Activated naive CD4-positive, alpha-beta T cell treated with anti-CD3 and anti-CD28 coated beads, Interleukin-2, amount 10 ng/mL, durations not matched to agents 7 days and 5 days (primary cell): ENCODE measurements around the gene NAB2.

Experiments used
- CTCF ChIA-PET: fragments of 350-600 bp; sonication (Branson Sonifier 250); formaldehyde crosslinking; loops from one replicate; lab custom pipeline; 2021; ENCODE audit warnings: antibody characterized with exemption; lab: Charles Lee
- DNase-seq: peaks from one replicate; pipeline ENCODE4 v3.0.0-alpha.2; 2020
- H3K27ac Mint-ChIP-seq: one replicate; pipeline ENCODE4 v1.8.0; 2021; ENCODE audit warnings: mild to moderate bottlenecking, moderate library complexity, mixed read lengths
- H3K27me3 Mint-ChIP-seq: one replicate; pipeline ENCODE4 v1.8.0; 2021; ENCODE audit warnings: mild to moderate bottlenecking, mixed read lengths
- H3K36me3 Mint-ChIP-seq: one replicate; pipeline ENCODE4 v1.8.0; 2021; ENCODE audit warnings: mixed read lengths
- H3K4me1 Mint-ChIP-seq: one replicate; pipeline ENCODE4 v1.8.0; 2021; ENCODE audit warnings: mixed read lengths
- H3K4me3 Mint-ChIP-seq: one replicate; pipeline ENCODE4 v1.8.0; 2021; ENCODE audit warnings: mild to moderate bottlenecking, moderate library complexity, mixed read lengths
- H3K9me3 Mint-ChIP-seq: one replicate; pipeline ENCODE4 v1.8.0; 2021; ENCODE audit warnings: mixed read lengths

Gene NAB2

GRCh38 chr12:57099766-57100165, 10.9 kb downstream of the NAB2 start:
- peak overlapping the region; percentile 59 for H3K27ac Mint-ChIP-seq
- H3K4me1 Mint-ChIP-seq: peaks cover 60% of the 10 kb centered on the region
- peaks cover 58% of the 10 kb centered on the region for H3K36me3 Mint-ChIP-seq
- no peaks in the 10 kb centered on the region for H3K9me3 Mint-ChIP-seq
- no peaks in the 10 kb centered on the region for H3K27me3 Mint-ChIP-seq
- no peak overlapping the region for H3K4me3 Mint-ChIP-seq
- CTCF ChIA-PET: interaction anchor here (1.0 to 10.4 kb wide), 7 partner anchors 10 to 68 kb away, joined by 3 to 100 read pairs (median 5); partner anchors contain the start of genes NEMP1 and STAT6
- no peak for DNase-seq

- CTCF ChIA-PET: interaction anchor here (0.9 to 2.4 kb wide), 3 partner anchors 10 to 31 kb away, joined by 3 to 6 read pairs (median 5); partner anchors contain the start of gene STAT6
- DNase-seq: no peak
- H3K4me3 Mint-ChIP-seq: no peak overlapping the region
- peaks cover 58% of the 10 kb centered on the region for H3K36me3 Mint-ChIP-seq
- H3K4me1 Mint-ChIP-seq: peaks cover 56% of the 10 kb centered on the region
- H3K27me3 Mint-ChIP-seq: no peaks in the 10 kb centered on the region
- peak overlapping the region; percentile 58 for H3K27ac Mint-ChIP-seq
- no peaks in the 10 kb centered on the region for H3K9me3 Mint-ChIP-seq
These were observed 13.2 kb downstream of the NAB2 start for GRCh38 chr12:57101892-57102695.

- H3K27me3 Mint-ChIP-seq: no peaks in the 10 kb centered on the region
- DNase-seq: no peak
- H3K27ac Mint-ChIP-seq: no peak overlapping the region
- peaks cover 71% of the 10 kb centered on the region for H3K4me1 Mint-ChIP-seq
- H3K9me3 Mint-ChIP-seq: no peaks in the 10 kb centered on the region
- CTCF ChIA-PET: interaction anchor here (1.5 to 2.4 kb wide), 2 partner anchors 8 to 12 kb away, joined by 5 to 6 read pairs; no protein-coding TSS in a partner anchor
- peaks cover 57% of the 10 kb centered on the region for H3K36me3 Mint-ChIP-seq
- no peak overlapping the region for H3K4me3 Mint-ChIP-seq
These were observed 14.9 kb downstream of the NAB2 start for GRCh38 chr12:57103856-57104255.

- H3K27me3 Mint-ChIP-seq: no peaks in the 10 kb centered on the region
- no peak overlapping the region for H3K27ac Mint-ChIP-seq
- peaks cover 54% of the 10 kb centered on the region for H3K36me3 Mint-ChIP-seq
- H3K9me3 Mint-ChIP-seq: no peaks in the 10 kb centered on the region
- H3K4me3 Mint-ChIP-seq: no peak overlapping the region
- no peak for DNase-seq
- CTCF ChIA-PET: interaction anchor here (1.2 to 2.4 kb wide), 3 partner anchors 8 to 71 kb away, joined by 4 to 6 read pairs (median 5); no protein-coding TSS in a partner anchor
- peaks cover 68% of the 10 kb centered on the region for H3K4me1 Mint-ChIP-seq
These were observed 15.5 kb downstream of the NAB2 start for GRCh38 chr12:57104292-57104910.

GRCh38 chr12:57105011-57105753, 16.3 kb downstream of the NAB2 start:
- CTCF ChIA-PET: interaction anchor here (1.1 to 2.4 kb wide), 4 partner anchors 11 to 104 kb away, joined by 3 to 6 read pairs (median 4); no protein-coding TSS in a partner anchor
- Mint-ChIP-seq H3K27ac (no peak overlapping the region), H3K4me3 (no peak overlapping the region), H3K27me3 (no peaks in the 10 kb centered on the region), H3K4me1 (peaks cover 70% of the 10 kb centered on the region), H3K9me3 (no peaks in the 10 kb centered on the region), H3K36me3 (peaks cover 49% of the 10 kb centered on the region)
- DNase-seq: no peak

- no peaks in the 10 kb centered on the region for H3K9me3 Mint-ChIP-seq
- H3K4me1 Mint-ChIP-seq: peaks cover 63% of the 10 kb centered on the region
- H3K36me3 Mint-ChIP-seq: peaks cover 48% of the 10 kb centered on the region
- no peak for DNase-seq
- peak overlapping the region; percentile 7 for H3K27ac Mint-ChIP-seq
- no peaks in the 10 kb centered on the region for H3K27me3 Mint-ChIP-seq
- H3K4me3 Mint-ChIP-seq: no peak overlapping the region
- CTCF ChIA-PET: interaction anchor here (0.9 to 1.3 kb wide), 3 partner anchors 12 to 105 kb away, joined by 3 read pairs; no protein-coding TSS in a partner anchor
These were observed 17.3 kb downstream of the NAB2 start for GRCh38 chr12:57106021-57106708.

- CTCF ChIA-PET: interaction anchor here (0.8 to 2.5 kb wide), 4 partner anchors 37 to 42 kb away, joined by 3 to 8 read pairs (median 4); no protein-coding TSS in a partner anchor
- Mint-ChIP-seq H3K4me1 (peaks cover 59% of the 10 kb centered on the region), H3K36me3 (peaks cover 41% of the 10 kb centered on the region), H3K27ac (peak overlapping the region; percentile 66), H3K4me3 (peak overlapping the region; percentile 14), H3K27me3 (peaks cover 4% of the 10 kb centered on the region), H3K9me3 (no peaks in the 10 kb centered on the region)
- no peak for DNase-seq
These were observed 18.7 kb downstream of the NAB2 start for GRCh38 chr12:57107456-57108155.

- H3K4me3 Mint-ChIP-seq: peak overlapping the region; percentile 82
- H3K36me3 Mint-ChIP-seq: peaks cover 41% of the 10 kb centered on the region
- CTCF ChIA-PET: interaction anchor here (0.7 to 5.7 kb wide), 8 partner anchors 12 to 102 kb away, joined by 3 to 100 read pairs (median 14); partner anchors contain the start of genes NAB2 and ZBTB39
- no peak for DNase-seq
- peaks cover 4% of the 10 kb centered on the region for H3K27me3 Mint-ChIP-seq
- H3K4me1 Mint-ChIP-seq: peaks cover 58% of the 10 kb centered on the region
- H3K27ac Mint-ChIP-seq: peak overlapping the region; percentile 94
- no peaks in the 10 kb centered on the region for H3K9me3 Mint-ChIP-seq
These were observed 20.5 kb downstream of the NAB2 start for GRCh38 chr12:57109207-57110103.

GRCh38 chr12:57110104-57111030, 21.5 kb downstream of the NAB2 start:
- H3K9me3 Mint-ChIP-seq: no peaks in the 10 kb centered on the region
- H3K36me3 Mint-ChIP-seq: peaks cover 35% of the 10 kb centered on the region
- H3K4me1 Mint-ChIP-seq: peaks cover 53% of the 10 kb centered on the region
- peak; percentile 86 for DNase-seq
- peak overlapping the region; percentile 82 for H3K4me3 Mint-ChIP-seq
- peak overlapping the region; percentile 94 for H3K27ac Mint-ChIP-seq
- peaks cover 4% of the 10 kb centered on the region for H3K27me3 Mint-ChIP-seq
- CTCF ChIA-PET: interaction anchor here (1.1 to 5.7 kb wide), 15 partner anchors 12 to 427 kb away, joined by 3 to 116 read pairs (median 22); partner anchors contain the start of genes NAB2, NEMP1 and ZBTB39

GRCh38 chr12:57111031-57111734, 22.3 kb downstream of the NAB2 start, which contains the start of gene STAT6:
TSS of gene STAT6 (minus strand) at chr12:57111362. CDS start at chr12:57108278, 3,084 bp downstream.
- Mint-ChIP-seq H3K4me3 (peak within 1 kb of the TSS; percentile 82), H3K27me3 (peaks cover 5% of the 10 kb centered on the region), H3K27ac (peak within 1 kb of the TSS; percentile 94), H3K36me3 (peaks cover 29% of the 10 kb centered on the region), H3K9me3 (no peaks in the 10 kb centered on the region), H3K4me1 (peaks cover 50% of the 10 kb centered on the region)
- CTCF ChIA-PET: interaction anchor here (0.5 to 5.7 kb wide), 35 partner anchors 8 to 770 kb away, joined by 3 to 116 read pairs (median 6); partner anchors contain the start of genes LRP1, NAB2, NEMP1 and TAC3
- DNase-seq: peak; percentile 94
